SK-N-SH (cell line): Measurements from ENCODE around the gene CKMT2. TPM values are rescaled to one million over a fixed set of nuclear protein-coding genes. Genes with fewer than 3 reads are reported as not detected.

ENCODE experiments used
- CTCF ChIA-PET: fragments of 300-600, 350-600 bp; formaldehyde crosslinking; extraction: SDS; loops from one replicate; lab custom pipeline; 2021; lab: Yijun Ruan, JAX
- POLR2A ChIA-PET: fragments of 350-600 bp; sonication (Branson Sonifier 250); formaldehyde crosslinking; extraction: SDS; loops from one replicate; lab custom pipeline; 2020; ENCODE audit warnings: antibody characterized with exemption, inconsistent platforms; lab: Yijun Ruan, JAX
- DNase-seq: peaks from one replicate; pipeline ENCODE4 v3.0.0; 2012
- H2AFZ ChIP-seq: fragments of 200-600 bp; sonication (generic); 2 replicates; pipeline ENCODE4 v1.8.1; 2016; ENCODE audit warnings: antibody characterized with exemption, mild to moderate bottlenecking, low read depth
- H3F3A ChIP-seq: fragments of 200-600 bp; sonication (generic); replicated peaks from 2 replicates; pipeline ENCODE3; 2016; ENCODE audit warnings: antibody characterized with exemption, mild to moderate bottlenecking; ENCODE audit not compliant: insufficient read depth
- H3K27ac ChIP-seq, 2 experiments: fragments of 200-500 bp in 1 of 2; fragments of 200-600 bp in 1 of 2; sonication (Bioruptor generic) in 1 of 2; sonication (generic), shearing (Covaris generic) in 1 of 2; 2 replicates each; pipeline versions ENCODE4 v1.5.1 to v1.6.1; 2014 to 2016; ENCODE audit warnings: low read depth in 2 of 2, inconsistent platforms in 1 of 2, low read length in 1 of 2, mild to moderate bottlenecking in 1 of 2, mixed read lengths in 1 of 2
- H3K27me3 ChIP-seq: fragments of 200-600 bp; sonication (generic), shearing (Covaris generic); 2 replicates; pipeline ENCODE4 v1.6.1; 2016; ENCODE audit warnings: mixed run types; ENCODE audit not compliant: insufficient read depth
- H3K36me3 ChIP-seq, 2 experiments: fragments of 200-500 bp in 1 of 2; fragments of 200-600 bp in 1 of 2; sonication (Bioruptor generic) in 1 of 2; sonication (generic) in 1 of 2; replicated peaks in 1 of 2; 2 replicates each; pipeline versions ENCODE3 to v1.5.1; 2014 to 2016; ENCODE audit warnings: low read length in 1 of 2, mild to moderate bottlenecking in 1 of 2; ENCODE audit not compliant: insufficient read depth in 2 of 2, control insufficient read depth in 1 of 2
- H3K4me1 ChIP-seq, 2 experiments: fragments of 200-500 bp in 1 of 2; fragments of 200-600 bp in 1 of 2; sonication (Bioruptor generic) in 1 of 2; sonication (generic), shearing (Covaris generic) in 1 of 2; 2 replicates each; pipeline versions ENCODE4 v1.5.1 to v1.6.1; 2014 to 2016; ENCODE audit warnings: low read depth in 1 of 2, low read length in 1 of 2, mixed run types in 1 of 2; ENCODE audit not compliant: insufficient read depth in 2 of 2, control insufficient read depth in 1 of 2
- H3K4me2 ChIP-seq: fragments of 200-600 bp; sonication (generic), shearing (Covaris generic); 2 replicates; pipeline ENCODE4 v1.6.1; 2017; ENCODE audit warnings: mixed run types
- H3K4me3 ChIP-seq, 2 experiments: fragments of 200-500 bp in 1 of 2; fragments of 200-600 bp in 1 of 2; sonication (Bioruptor generic) in 1 of 2; sonication (generic), shearing (Covaris generic) in 1 of 2; 2 replicates each; pipeline versions ENCODE4 v1.5.1 to v1.8.1; 2014 to 2016; ENCODE audit warnings: low read depth in 2 of 2, inconsistent platforms in 1 of 2, low read length in 1 of 2, mild to moderate bottlenecking in 1 of 2, mixed read lengths in 1 of 2, moderate library complexity in 1 of 2
- H3K79me2 ChIP-seq: fragments of 200-600 bp; sonication (generic); 2 replicates; pipeline ENCODE4 v1.8.1; 2017; ENCODE audit warnings: mild to moderate bottlenecking; ENCODE audit not compliant: insufficient read depth
- H3K9ac ChIP-seq: fragments of 200-600 bp; sonication (generic); 2 replicates; pipeline ENCODE4 v1.6.1; 2017; ENCODE audit warnings: mixed run types
- H3K9me2 ChIP-seq: fragments of 200-600 bp; sonication (generic); 2 replicates; pipeline ENCODE4 v1.6.1; 2017; ENCODE audit warnings: mixed run types
- H3K9me3 ChIP-seq: fragments of 200-600 bp; sonication (generic); 2 replicates; pipeline ENCODE4 v1.6.1; 2017; ENCODE audit warnings: mixed run types, mild to moderate bottlenecking, moderate library complexity
- H4K20me1 ChIP-seq: fragments of 200-600 bp; sonication (generic); 2 replicates; pipeline ENCODE4 v1.6.1; 2017; ENCODE audit warnings: mild to moderate bottlenecking, mixed run types; ENCODE audit not compliant: insufficient read depth
- FOXJ3 ChIP-seq: sonication (generic); formaldehyde crosslinking; IDR thresholded peaks from 2 replicates; pipeline ENCODE4 v1.5.1; 2020; ENCODE audit warnings: mild to moderate bottlenecking, missing genetic modification reagents
- GABPA ChIP-seq: IDR thresholded peaks from 2 replicates; pipeline ENCODE4 v1.4.0; 2012; ENCODE audit warnings: low read depth, mild to moderate bottlenecking
- GATA2 ChIP-seq: sonication (generic); formaldehyde crosslinking; IDR thresholded peaks from 2 replicates; pipeline ENCODE4 v1.5.0; 2020; ENCODE audit warnings: mild to moderate bottlenecking, missing genetic modification reagents
- JUND ChIP-seq: IDR thresholded peaks from 2 replicates; pipeline ENCODE4 v1.4.0; 2012
- MEF2A ChIP-seq: IDR thresholded peaks from 2 replicates; pipeline ENCODE4 v1.4.0; 2012; ENCODE audit warnings: low read depth, borderline replicate concordance
- MXI1 ChIP-seq: IDR thresholded peaks from 2 replicates; pipeline ENCODE4 v1.6.1; 2012; ENCODE audit warnings: mild to moderate bottlenecking, low read depth, low read length, improper control_type of control experiment
- NFIC ChIP-seq: IDR thresholded peaks from 2 replicates; pipeline ENCODE4 v1.4.0; 2012; ENCODE audit warnings: borderline replicate concordance
- RCOR1 ChIP-seq: fragments of 150-350 bp; IDR thresholded peaks from 2 replicates; pipeline ENCODE4 v1.6.1; 2017; ENCODE audit warnings: antibody characterized with exemption, low read length
- RXRA ChIP-seq: IDR thresholded peaks from 2 replicates; pipeline ENCODE4 v1.4.0; 2012; ENCODE audit warnings: low read depth, mild to moderate bottlenecking, borderline replicate concordance
- SMC3 ChIP-seq: IDR thresholded peaks from 2 replicates; pipeline ENCODE4 v1.6.1; 2012; ENCODE audit warnings: low read depth, low read length, improper control_type of control experiment
- TAF1 ChIP-seq: IDR thresholded peaks from 2 replicates; pipeline ENCODE4 v1.6.1; 2012; ENCODE audit warnings: low read depth, mild to moderate bottlenecking, low read length, moderate library complexity, borderline replicate concordance
- TCF12 ChIP-seq: IDR thresholded peaks from 2 replicates; pipeline ENCODE4 v1.4.0; 2012
- YY1 ChIP-seq: IDR thresholded peaks from 2 replicates; pipeline ENCODE4 v1.4.0; 2012; ENCODE audit warnings: low read depth, mild to moderate bottlenecking
- WGBS: methylation state at CpG from one replicate; pipeline ENCODE4 v1.1.6; 2017; ENCODE audit warnings: low lambda C conversion rate; 5-methylcytosine and 5-hydroxymethylcytosine counted together
- polyA plus RNA-seq, 3 experiments: library from polyadenylated mRNA; depleted of rRNA; stranded (reverse); fragments of >200 nt; gene quantifications; 2 replicates each; pipeline ENCODE4 v1.2.3, GENCODE V29; 2012
- TF ChIP-seq, protein P1 (sequence below): IDR thresholded peaks from 2 replicates; pipeline ENCODE4; 2012
- TF ChIP-seq, protein P2 (sequence below): fragments of 200-600 bp; sonication (generic); IDR thresholded peaks from 2 replicates; pipeline ENCODE4 v1.6.1; 2017; ENCODE audit warnings: antibody characterized with exemption, mild to moderate bottlenecking, moderate library complexity
- TF ChIP-seq, protein P3 (sequence below): IDR thresholded peaks from 2 replicates; pipeline ENCODE4 v1.4.0; 2012; ENCODE audit warnings: low read depth, borderline replicate concordance
- TF ChIP-seq, protein P4 (sequence below): fragments of 150-350 bp; IDR thresholded peaks from 2 replicates; pipeline ENCODE4 v1.6.1; 2016; ENCODE audit warnings: mild to moderate bottlenecking, low read depth, low read length

The CKMT2 gene
- polyA plus RNA-seq, 1 of the 3 experiments (the other 2 are of a cell fraction): not detected

DNA sequence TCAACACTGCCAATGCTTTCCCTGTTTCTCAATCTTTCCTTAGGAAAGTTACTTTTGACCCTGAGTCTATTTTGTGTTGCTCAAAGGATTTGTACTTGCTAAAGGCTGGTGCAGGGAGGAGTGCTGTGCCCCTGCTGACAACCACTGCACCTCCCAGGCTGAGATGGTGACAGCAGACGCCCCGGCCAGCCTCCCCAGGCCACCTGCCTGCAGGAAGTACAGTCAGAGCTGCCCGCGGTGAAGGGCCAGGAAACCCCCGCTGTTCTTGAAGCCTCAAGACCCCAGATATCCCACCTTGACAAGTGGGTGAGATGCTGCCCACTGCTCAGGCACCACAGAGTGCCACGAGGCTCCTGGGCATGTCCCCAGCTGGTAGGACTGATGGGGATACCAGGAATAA is 44.2 kb upstream of the CKMT2 start (continued):
- TF ChIP-seq, protein P1, sequence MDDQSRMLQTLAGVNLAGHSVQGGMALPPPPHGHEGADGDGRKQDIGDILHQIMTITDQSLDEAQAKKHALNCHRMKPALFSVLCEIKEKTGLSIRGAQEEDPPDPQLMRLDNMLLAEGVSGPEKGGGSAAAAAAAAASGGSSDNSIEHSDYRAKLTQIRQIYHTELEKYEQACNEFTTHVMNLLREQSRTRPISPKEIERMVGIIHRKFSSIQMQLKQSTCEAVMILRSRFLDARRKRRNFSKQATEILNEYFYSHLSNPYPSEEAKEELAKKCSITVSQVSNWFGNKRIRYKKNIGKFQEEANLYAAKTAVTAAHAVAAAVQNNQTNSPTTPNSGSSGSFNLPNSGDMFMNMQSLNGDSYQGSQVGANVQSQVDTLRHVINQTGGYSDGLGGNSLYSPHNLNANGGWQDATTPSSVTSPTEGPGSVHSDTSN: no peak
- TF ChIP-seq, protein P2, sequence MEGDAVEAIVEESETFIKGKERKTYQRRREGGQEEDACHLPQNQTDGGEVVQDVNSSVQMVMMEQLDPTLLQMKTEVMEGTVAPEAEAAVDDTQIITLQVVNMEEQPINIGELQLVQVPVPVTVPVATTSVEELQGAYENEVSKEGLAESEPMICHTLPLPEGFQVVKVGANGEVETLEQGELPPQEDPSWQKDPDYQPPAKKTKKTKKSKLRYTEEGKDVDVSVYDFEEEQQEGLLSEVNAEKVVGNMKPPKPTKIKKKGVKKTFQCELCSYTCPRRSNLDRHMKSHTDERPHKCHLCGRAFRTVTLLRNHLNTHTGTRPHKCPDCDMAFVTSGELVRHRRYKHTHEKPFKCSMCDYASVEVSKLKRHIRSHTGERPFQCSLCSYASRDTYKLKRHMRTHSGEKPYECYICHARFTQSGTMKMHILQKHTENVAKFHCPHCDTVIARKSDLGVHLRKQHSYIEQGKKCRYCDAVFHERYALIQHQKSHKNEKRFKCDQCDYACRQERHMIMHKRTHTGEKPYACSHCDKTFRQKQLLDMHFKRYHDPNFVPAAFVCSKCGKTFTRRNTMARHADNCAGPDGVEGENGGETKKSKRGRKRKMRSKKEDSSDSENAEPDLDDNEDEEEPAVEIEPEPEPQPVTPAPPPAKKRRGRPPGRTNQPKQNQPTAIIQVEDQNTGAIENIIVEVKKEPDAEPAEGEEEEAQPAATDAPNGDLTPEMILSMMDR: no peak
- TF ChIP-seq NFIC (no peak), JUND (no peak), RXRA (no peak)
- TF ChIP-seq, all 33 proteins: peak for 0

DNA sequence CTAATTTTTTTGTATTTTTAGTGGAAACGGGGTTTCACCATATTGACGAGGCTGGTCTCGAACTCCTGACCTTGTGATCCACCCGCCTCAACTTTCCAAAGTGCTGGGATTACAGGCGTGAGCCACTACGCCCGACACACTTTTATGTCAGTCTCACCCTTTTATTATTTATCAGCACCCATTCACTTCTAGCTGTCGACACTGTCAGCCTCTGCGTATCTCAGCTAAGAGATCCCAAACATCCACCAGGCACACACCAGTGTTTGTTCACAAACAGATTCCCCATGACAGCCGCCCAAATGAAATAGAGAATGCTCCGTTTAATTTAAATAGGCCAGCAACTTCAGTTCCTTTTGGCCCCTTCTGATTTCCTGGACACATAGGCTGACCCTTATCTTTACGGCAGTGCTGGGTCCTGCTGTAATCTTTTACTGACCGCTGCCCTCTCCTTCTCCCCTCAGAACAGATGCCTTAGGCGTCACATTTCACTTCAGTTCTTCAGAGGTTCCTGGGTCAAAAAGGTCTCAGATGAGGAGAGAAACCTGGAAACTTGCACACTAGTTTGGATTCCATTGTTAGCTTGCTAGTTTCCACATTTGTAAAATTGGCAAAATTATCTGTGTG is 43.1 kb upstream of the CKMT2 start:
- H4K20me1 ChIP-seq: no peaks in the 10 kb centered on the region
- no peak for TF ChIP-seq GABPA
- TF ChIP-seq RCOR1: no peak
- no peak for TF ChIP-seq SMC3
- TF ChIP-seq FOXJ3: no peak
- TF ChIP-seq, protein P1: no peak
- TF ChIP-seq GATA2 (CRISPR knock-in tag): no peak
- TF ChIP-seq, protein P3, sequence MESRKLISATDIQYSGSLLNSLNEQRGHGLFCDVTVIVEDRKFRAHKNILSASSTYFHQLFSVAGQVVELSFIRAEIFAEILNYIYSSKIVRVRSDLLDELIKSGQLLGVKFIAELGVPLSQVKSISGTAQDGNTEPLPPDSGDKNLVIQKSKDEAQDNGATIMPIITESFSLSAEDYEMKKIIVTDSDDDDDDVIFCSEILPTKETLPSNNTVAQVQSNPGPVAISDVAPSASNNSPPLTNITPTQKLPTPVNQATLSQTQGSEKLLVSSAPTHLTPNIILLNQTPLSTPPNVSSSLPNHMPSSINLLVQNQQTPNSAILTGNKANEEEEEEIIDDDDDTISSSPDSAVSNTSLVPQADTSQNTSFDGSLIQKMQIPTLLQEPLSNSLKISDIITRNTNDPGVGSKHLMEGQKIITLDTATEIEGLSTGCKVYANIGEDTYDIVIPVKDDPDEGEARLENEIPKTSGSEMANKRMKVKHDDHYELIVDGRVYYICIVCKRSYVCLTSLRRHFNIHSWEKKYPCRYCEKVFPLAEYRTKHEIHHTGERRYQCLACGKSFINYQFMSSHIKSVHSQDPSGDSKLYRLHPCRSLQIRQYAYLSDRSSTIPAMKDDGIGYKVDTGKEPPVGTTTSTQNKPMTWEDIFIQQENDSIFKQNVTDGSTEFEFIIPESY: no peak
- TF ChIP-seq, protein P4, sequence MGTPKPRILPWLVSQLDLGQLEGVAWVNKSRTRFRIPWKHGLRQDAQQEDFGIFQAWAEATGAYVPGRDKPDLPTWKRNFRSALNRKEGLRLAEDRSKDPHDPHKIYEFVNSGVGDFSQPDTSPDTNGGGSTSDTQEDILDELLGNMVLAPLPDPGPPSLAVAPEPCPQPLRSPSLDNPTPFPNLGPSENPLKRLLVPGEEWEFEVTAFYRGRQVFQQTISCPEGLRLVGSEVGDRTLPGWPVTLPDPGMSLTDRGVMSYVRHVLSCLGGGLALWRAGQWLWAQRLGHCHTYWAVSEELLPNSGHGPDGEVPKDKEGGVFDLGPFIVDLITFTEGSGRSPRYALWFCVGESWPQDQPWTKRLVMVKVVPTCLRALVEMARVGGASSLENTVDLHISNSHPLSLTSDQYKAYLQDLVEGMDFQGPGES: no peak
- TF ChIP-seq TCF12: no peak
- TF ChIP-seq MEF2A: no peak
- no peak for TF ChIP-seq MXI1
- no peak for TF ChIP-seq TAF1
- no peak for TF ChIP-seq YY1
- H3K4me2 ChIP-seq: no peak overlapping the region
- ChIA-PET CTCF (interaction anchor here (1.4 to 1.9 kb wide), 3 partner anchors 14 to 478 kb away, joined by 3 to 6 read pairs (median 4); no protein-coding TSS in a partner anchor), POLR2A (no interaction called here)
- no peak overlapping the region for H3K9ac ChIP-seq
- H3K4me1 ChIP-seq: peaks cover 0 to 8% of the 10 kb centered on the region in 2 experiments; a peak in 1 of 4 replicates
- no peaks in the 10 kb centered on the region for H3F3A ChIP-seq
- no peak for DNase-seq
- H3K27me3 ChIP-seq: no peaks in the 10 kb centered on the region
- H3K9me3 ChIP-seq: no peaks in the 10 kb centered on the region
- WGBS: 87% methylated on average over 14 of the region's 14 CpGs
- no peaks in the 10 kb centered on the region for H3K79me2 ChIP-seq
- no peak overlapping the region for H3K27ac ChIP-seq
- no peaks in the 10 kb centered on the region for H3K36me3 ChIP-seq
- H3K9me2 ChIP-seq: no peaks in the 10 kb centered on the region
- no peak overlapping the region for H3K4me3 ChIP-seq
- no peak overlapping the region for H2AFZ ChIP-seq
